Glomerular visceral epithelial cell (primary cell): ENCODE data around the gene ZNRF3.
A peak's percentile ranks its signal among the peaks of the same experiment; 100 is the strongest.
"Not testable (repeated sequence)": the region's sequence is repeated elsewhere in the genome, so short reads cannot be mapped to it uniquely, and the experiment has no call there.

Source experiments
- DNase-seq: peaks from one replicate; pipeline ENCODE4 v3.0.0-alpha.2; 2016; ENCODE audit errors: extremely low spot score

ZNRF3 gene

GRCh38 chr22:29037340-29037932 lies 154.1 kb downstream of the ZNRF3 start:
- no peak for DNase-seq

GRCh38 chr22:29039148-29039547 lies 155.8 kb downstream of the ZNRF3 start:
- DNase-seq, result no peak

GRCh38 chr22:29039684-29040083 lies 156.3 kb downstream of the ZNRF3 start:
- not testable (repeated sequence) for DNase-seq

GRCh38 chr22:29040385-29041275 lies 157.3 kb downstream of the ZNRF3 start:
- DNase-seq, result peak; percentile 78

GRCh38 chr22:29041408-29041807 lies 158.0 kb downstream of the ZNRF3 start:
- DNase-seq, result peak; percentile 31

GRCh38 chr22:29043906-29044575 lies 160.7 kb downstream of the ZNRF3 start:
- peak; percentile 34 for DNase-seq

- peak; percentile 81 for DNase-seq
These were observed 161.3 kb downstream of the ZNRF3 start for GRCh38 chr22:29044657-29045176.

GRCh38 chr22:29048822-29049654 lies 165.7 kb downstream of the ZNRF3 start:
- DNase-seq, result no peak

GRCh38 chr22:29049655-29050263 lies 166.4 kb downstream of the ZNRF3 start:
- DNase-seq, result no peak

GRCh38 chr22:29050457-29050856 lies 167.1 kb downstream of the ZNRF3 start:
- DNase-seq, result no peak

- DNase-seq, result no peak
These were observed 169.8 kb downstream of the ZNRF3 start for GRCh38 chr22:29053048-29053702.

- DNase-seq, result no peak
These were observed 170.9 kb downstream of the ZNRF3 start for GRCh38 chr22:29054251-29054767.

- no peak for DNase-seq
These were observed 171.9 kb downstream of the ZNRF3 start for GRCh38 chr22:29055192-29055830.

- DNase-seq, result no peak
These were observed 173.1 kb downstream of the ZNRF3 start for GRCh38 chr22:29056472-29056871.

GRCh38 chr22:29060251-29060869 lies 177.0 kb downstream of the ZNRF3 start:
- DNase-seq, result no peak

- DNase-seq, result no peak
These were observed 177.6 kb downstream of the ZNRF3 start for GRCh38 chr22:29060931-29061330.

GRCh38 chr22:29061773-29062172 lies 178.4 kb downstream of the ZNRF3 start, which contains the start of gene C22orf31:
C22orf31 (minus strand) TSS chr22:29061831; CDS start chr22:29061792, 39 bp downstream.
- DNase-seq, result no peak

- DNase-seq, result no peak
These were observed 179.0 kb downstream of the ZNRF3 start for GRCh38 chr22:29062286-29062821.
